ENCODE data around the gene TSEN2. TPM values are rescaled to one million over a fixed set of nuclear protein-coding genes. Genes with fewer than 3 reads are reported as not detected.

The TSEN2 gene
- total RNA-seq, 3 donors from 2014 or later: 20.0 to 32.8 (median 26.5) TPM

DNA sequence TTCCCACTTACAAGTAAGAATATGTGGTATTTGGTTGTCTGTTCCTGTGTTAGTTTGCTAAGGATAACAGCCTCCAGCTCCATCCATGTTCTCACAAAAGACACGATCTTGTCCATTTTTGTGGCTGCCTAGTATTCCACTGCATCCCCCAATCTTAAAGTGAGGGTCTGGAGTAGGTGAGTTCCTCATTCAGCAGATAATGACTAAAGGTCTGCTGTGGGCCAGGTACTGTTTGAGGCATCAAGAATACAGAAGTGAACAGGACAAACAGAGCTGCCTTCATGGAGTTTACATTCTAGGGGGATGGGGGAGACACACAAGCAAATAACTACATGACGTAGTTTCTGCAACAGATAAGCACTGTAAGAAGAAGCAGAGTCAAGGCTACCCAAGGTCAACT is 36.7 kb downstream of the TSEN2 start:
- H3K27ac ChIP-seq: no peak overlapping the region
- TF ChIP-seq POLR2A (IDR thresholded peaks at IDR 0.05): no peak
- no peak for TF ChIP-seq POLR2AphosphoS5 (IDR thresholded peaks at IDR 0.05)
- TF ChIP-seq, protein P1, sequence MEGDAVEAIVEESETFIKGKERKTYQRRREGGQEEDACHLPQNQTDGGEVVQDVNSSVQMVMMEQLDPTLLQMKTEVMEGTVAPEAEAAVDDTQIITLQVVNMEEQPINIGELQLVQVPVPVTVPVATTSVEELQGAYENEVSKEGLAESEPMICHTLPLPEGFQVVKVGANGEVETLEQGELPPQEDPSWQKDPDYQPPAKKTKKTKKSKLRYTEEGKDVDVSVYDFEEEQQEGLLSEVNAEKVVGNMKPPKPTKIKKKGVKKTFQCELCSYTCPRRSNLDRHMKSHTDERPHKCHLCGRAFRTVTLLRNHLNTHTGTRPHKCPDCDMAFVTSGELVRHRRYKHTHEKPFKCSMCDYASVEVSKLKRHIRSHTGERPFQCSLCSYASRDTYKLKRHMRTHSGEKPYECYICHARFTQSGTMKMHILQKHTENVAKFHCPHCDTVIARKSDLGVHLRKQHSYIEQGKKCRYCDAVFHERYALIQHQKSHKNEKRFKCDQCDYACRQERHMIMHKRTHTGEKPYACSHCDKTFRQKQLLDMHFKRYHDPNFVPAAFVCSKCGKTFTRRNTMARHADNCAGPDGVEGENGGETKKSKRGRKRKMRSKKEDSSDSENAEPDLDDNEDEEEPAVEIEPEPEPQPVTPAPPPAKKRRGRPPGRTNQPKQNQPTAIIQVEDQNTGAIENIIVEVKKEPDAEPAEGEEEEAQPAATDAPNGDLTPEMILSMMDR (IDR thresholded peaks at IDR 0.05): no peak
- H3K36me3 ChIP-seq: no peaks in the 10 kb centered on the region
- no peaks in the 10 kb centered on the region for H3K4me1 ChIP-seq
- intact Hi-C loops (cut with DNase I; ENCODE audit: low total_unique reads): no loop called here
- H3K9me3 ChIP-seq: no peaks in the 10 kb centered on the region
- H3K4me3 ChIP-seq: no peak overlapping the region
- no peaks in the 10 kb centered on the region for H3K27me3 ChIP-seq
- no peak for DNase-seq (ENCODE audit: low spot score in 2 of 2)

DNA sequence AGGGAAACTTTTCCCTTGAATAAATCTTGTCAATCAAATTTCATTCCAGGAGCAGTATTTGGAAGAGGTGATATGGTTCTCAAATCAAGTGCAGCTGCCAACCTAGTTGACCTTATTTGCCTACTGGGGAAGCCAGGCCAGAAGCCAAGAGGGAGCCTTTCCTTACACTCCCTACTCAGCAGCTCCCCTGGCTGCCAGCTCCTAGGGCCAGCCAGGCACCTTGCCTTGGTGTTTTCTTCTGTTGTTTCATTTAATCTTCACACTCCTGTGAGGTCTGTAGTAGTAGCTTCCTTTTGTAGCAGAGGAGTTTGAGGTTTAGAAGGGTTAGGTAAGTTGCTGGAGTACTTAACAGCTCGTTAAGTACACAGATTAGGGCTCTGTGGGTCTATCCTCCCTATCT is 38.4 kb downstream of the TSEN2 start:
- no peaks in the 10 kb centered on the region for H3K27me3 ChIP-seq
- no peak overlapping the region for H3K27ac ChIP-seq
- TF ChIP-seq POLR2A (IDR thresholded peaks at IDR 0.05) (no peak), POLR2AphosphoS5 (IDR thresholded peaks at IDR 0.05) (no peak)
- TF ChIP-seq, protein P1 (IDR thresholded peaks at IDR 0.05): no peak
- no peaks in the 10 kb centered on the region for H3K36me3 ChIP-seq
- H3K4me3 ChIP-seq: no peak overlapping the region
- intact Hi-C loops (cut with DNase I; ENCODE audit: low total_unique reads): no loop called here
- no peaks in the 10 kb centered on the region for H3K9me3 ChIP-seq
- no peak for DNase-seq (ENCODE audit: low spot score in 2 of 2)
- H3K4me1 ChIP-seq: no peaks in the 10 kb centered on the region

DNA sequence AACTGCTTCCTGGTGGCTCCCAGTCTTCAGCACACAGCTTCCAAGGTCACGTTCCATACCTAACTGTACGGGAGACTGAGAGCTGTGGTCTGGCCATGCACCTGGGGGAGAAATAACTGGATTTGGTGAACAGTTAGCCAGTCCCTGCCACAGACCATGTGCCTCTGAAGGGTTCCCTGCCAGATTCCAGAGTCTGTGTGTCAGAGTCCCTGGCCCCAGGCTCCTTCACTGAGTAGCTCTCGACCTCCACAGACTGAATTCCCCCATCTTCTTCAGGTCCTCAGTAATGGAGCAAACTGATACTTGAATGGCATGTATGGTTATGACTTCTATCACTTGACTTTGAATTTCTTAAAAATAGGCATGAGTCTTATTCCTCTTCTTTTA is 43.5 kb downstream of the TSEN2 start:
- Histone ChIP-seq H3K4me3 (no peak overlapping the region), H3K27me3 (no peaks in the 10 kb centered on the region), H3K9me3 (no peaks in the 10 kb centered on the region), H3K36me3 (no peaks in the 10 kb centered on the region), H3K27ac (no peak overlapping the region), H3K4me1 (no peaks in the 10 kb centered on the region)
- intact Hi-C loops (cut with DNase I; ENCODE audit: low total_unique reads): no loop called here
- no peak for TF ChIP-seq POLR2AphosphoS5 (IDR thresholded peaks at IDR 0.05)
- TF ChIP-seq, protein P1 (IDR thresholded peaks at IDR 0.05): no peak
- no peak for TF ChIP-seq POLR2A (IDR thresholded peaks at IDR 0.05)
- DNase-seq (ENCODE audit: low spot score in 2 of 2): no peak

DNA sequence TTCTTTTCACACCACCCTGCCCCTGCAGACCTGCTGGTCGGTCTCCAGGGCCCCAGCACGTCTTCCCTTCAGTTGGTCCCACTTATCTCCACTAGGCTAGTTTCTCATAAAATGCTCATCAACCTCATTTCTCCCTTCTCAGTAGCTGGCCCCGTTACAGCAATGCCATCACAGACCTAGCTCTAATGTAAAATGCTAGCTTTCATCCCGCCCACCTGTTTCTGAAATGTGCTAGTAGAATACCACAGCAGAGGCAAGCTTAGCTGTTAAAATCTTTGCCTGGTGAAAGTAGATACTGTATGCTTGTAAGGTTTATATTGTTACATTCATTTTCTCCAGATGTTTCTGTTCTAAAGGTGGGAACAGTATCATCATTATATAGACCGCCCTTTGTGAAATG is 47.9 kb downstream of the TSEN2 start:
- no peak overlapping the region for H3K4me3 ChIP-seq
- intact Hi-C loops (cut with DNase I; ENCODE audit: low total_unique reads): no loop called here
- H3K27ac ChIP-seq: no peak overlapping the region
- DNase-seq (ENCODE audit: low spot score in 2 of 2): no peak
- TF ChIP-seq POLR2AphosphoS5 (IDR thresholded peaks at IDR 0.05): no peak
- TF ChIP-seq POLR2A (IDR thresholded peaks at IDR 0.05): no peak
- TF ChIP-seq, protein P1 (IDR thresholded peaks at IDR 0.05): no peak
- H3K9me3 ChIP-seq: no peaks in the 10 kb centered on the region
- no peaks in the 10 kb centered on the region for H3K4me1 ChIP-seq
- H3K27me3 ChIP-seq: no peaks in the 10 kb centered on the region
- no peaks in the 10 kb centered on the region for H3K36me3 ChIP-seq

DNA sequence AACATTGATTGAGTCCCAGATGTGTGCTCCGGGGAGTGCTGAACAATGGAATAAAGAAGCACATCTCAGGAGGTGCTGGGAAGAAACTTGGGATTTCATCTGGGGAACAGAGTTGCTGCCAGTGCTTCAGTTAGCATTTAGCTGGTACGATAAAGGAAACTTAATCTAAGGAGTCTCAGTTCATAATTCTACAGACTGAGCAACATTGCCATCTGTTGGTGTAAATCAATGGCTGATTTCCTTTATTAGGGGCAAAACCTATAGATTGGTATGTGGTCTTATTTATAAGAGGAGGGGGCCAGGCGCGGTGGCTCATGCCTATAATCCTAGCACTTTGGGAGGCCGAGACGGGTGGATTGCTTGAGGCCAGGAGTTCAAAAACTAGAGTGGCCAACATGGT is 52.1 kb downstream of the TSEN2 start:
- DNase-seq (ENCODE audit: low spot score in 2 of 2): no peak
- Histone ChIP-seq H3K27ac (no peak overlapping the region), H3K27me3 (no peaks in the 10 kb centered on the region), H3K4me3 (no peak overlapping the region), H3K36me3 (no peaks in the 10 kb centered on the region), H3K9me3 (no peaks in the 10 kb centered on the region), H3K4me1 (no peaks in the 10 kb centered on the region)
- TF ChIP-seq POLR2AphosphoS5 (IDR thresholded peaks at IDR 0.05): no peak
- no peak for TF ChIP-seq POLR2A (IDR thresholded peaks at IDR 0.05)
- TF ChIP-seq, protein P1 (IDR thresholded peaks at IDR 0.05): no peak
- intact Hi-C loops (cut with DNase I; ENCODE audit: low total_unique reads): no loop called here

Data from breast epithelium (tissue), 4 donors.